ENCODE results near the gene CCDC159. TPM values are rescaled to one million over a fixed set of nuclear protein-coding genes. Genes with fewer than 3 reads are reported as not detected.
"Not testable (repeated sequence)": the region's sequence is repeated elsewhere in the genome, so short reads cannot be mapped to it uniquely, and the experiment has no call there.

CCDC159 gene, protein sequence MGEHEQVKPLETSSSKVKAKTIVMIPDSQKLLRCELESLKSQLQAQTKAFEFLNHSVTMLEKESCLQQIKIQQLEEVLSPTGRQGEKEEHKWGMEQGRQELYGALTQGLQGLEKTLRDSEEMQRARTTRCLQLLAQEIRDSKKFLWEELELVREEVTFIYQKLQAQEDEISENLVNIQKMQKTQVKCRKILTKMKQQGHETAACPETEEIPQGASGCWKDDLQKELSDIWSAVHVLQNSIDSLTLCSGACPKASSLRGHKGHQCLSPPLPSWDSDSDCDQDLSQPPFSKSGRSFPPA
- 4.2 TPM for polyA plus RNA-seq (2013, experiment 1 of 2)
- polyA plus RNA-seq (2013, experiment 2 of 2): 4.9 TPM

- WGBS: under 1% methylated on average over 47 of the region's 50 CpGs
- Histone ChIP-seq H3K27ac (ENCODE audit: low read depth, low read length) (no peak within 1 kb of the TSS), H3K36me3 (ENCODE audit: insufficient read depth, low read length) (0 out of 2 replicates have a peak, but pooled peaks cover 7% of the 10 kb centered on the region), H3K4me3 (ENCODE audit: low read length) (peak within 1 kb of the TSS; percentile 84), H3K27me3 (ENCODE audit: insufficient read depth, low read length) (no peaks in the 10 kb centered on the region), H3K9ac (ENCODE audit: low read depth, low read length) (peak within 1 kb of the TSS; percentile 71), H3K4me1 (ENCODE audit: insufficient read depth, low read length) (no peaks in the 10 kb centered on the region), H3K9me3 (ENCODE audit: insufficient read depth, low read depth, low read length) (no peaks in the 10 kb centered on the region)
Observed at GRCh38 chr19:11346104-11346940, at the start of gene CCDC159, which contains the start of gene TMEM205. CCDC159 (plus strand) TSS chr19:11346519; CDS start chr19:11346607, 88 bp downstream. TMEM205 (minus strand) TSS chr19:11346268; CDS start chr19:11345619, 649 bp downstream.

DNA sequence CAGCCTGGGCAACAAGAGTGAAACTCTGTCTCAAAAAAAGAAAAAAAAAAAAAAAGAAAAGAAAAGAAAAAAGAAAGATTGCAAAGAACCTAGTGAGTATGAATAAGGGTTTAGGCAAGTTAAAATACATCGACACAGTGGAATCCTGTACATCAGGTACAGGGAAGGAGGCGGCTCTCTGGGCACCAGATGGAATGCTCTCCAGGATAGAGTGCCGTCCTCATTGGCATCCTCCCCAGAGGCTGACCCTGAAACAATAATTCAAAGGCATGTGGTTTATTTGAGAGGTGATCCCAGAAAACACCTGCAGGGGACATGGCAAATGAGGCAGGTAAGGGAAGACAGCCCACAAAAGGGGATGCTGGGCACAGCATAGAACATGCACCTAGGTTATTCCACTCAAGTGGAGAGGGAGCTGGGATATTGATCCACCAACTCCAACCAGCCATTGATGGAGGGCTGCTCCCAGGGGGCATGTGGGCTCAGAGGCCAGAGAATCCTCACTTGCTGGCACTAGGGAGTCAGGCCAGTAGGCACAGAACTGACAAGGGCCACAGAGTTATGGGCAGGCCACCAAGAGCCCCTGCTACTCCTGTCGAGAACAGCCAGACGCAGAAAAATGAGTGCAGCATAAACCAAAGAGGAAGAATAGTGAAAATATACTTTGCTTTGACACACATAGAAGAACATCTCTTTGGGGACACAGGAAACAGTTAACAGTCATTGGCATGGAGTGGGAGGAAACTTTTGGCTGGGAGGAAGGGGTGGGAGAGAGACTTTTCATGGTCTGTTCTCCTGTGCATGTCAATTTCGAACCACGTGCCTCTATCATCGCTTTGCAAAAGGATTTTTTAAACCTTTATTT is 46.1 kb upstream of the CCDC159 start:
- Histone ChIP-seq H3K9me3 (ENCODE audit: insufficient read depth, low read depth, low read length) (no peaks in the 10 kb centered on the region), H3K4me3 (ENCODE audit: low read length) (no peak overlapping the region), H3K27ac (ENCODE audit: low read depth, low read length) (no peak overlapping the region), H3K4me1 (ENCODE audit: insufficient read depth, low read length) (no peaks in the 10 kb centered on the region), H3K27me3 (ENCODE audit: insufficient read depth, low read length) (no peaks in the 10 kb centered on the region), H3K9ac (ENCODE audit: low read depth, low read length) (no peak overlapping the region), H3K36me3 (ENCODE audit: insufficient read depth, low read length) (no peaks in the 10 kb centered on the region)
- 92% methylated on average over 8 of the region's 8 CpGs for WGBS

GRCh38 chr19:11300811-11301120 is 45.6 kb upstream of the CCDC159 start:
- no peaks in the 10 kb centered on the region for H3K9me3 ChIP-seq (ENCODE audit: insufficient read depth, low read depth, low read length)
- H3K27ac ChIP-seq (ENCODE audit: low read depth, low read length): no peak overlapping the region
- no peak overlapping the region for H3K9ac ChIP-seq (ENCODE audit: low read depth, low read length)
- no peaks in the 10 kb centered on the region for H3K4me1 ChIP-seq (ENCODE audit: insufficient read depth, low read length)
- no peak overlapping the region for H3K4me3 ChIP-seq (ENCODE audit: low read length)
- 85% methylated on average over 10 of the region's 11 CpGs for WGBS
- no peaks in the 10 kb centered on the region for H3K27me3 ChIP-seq (ENCODE audit: insufficient read depth, low read length)
- H3K36me3 ChIP-seq (ENCODE audit: insufficient read depth, low read length): no peaks in the 10 kb centered on the region

GRCh38 chr19:11304936-11305335 is 41.4 kb upstream of the CCDC159 start:
- H3K4me3 ChIP-seq (ENCODE audit: low read length): no peak overlapping the region
- no peak overlapping the region for H3K9ac ChIP-seq (ENCODE audit: low read depth, low read length)
- H3K9me3 ChIP-seq (ENCODE audit: insufficient read depth, low read depth, low read length): no peaks in the 10 kb centered on the region
- no peaks in the 10 kb centered on the region for H3K4me1 ChIP-seq (ENCODE audit: insufficient read depth, low read length)
- no peak overlapping the region for H3K27ac ChIP-seq (ENCODE audit: low read depth, low read length)
- no peaks in the 10 kb centered on the region for H3K27me3 ChIP-seq (ENCODE audit: insufficient read depth, low read length)
- 93% methylated on average over 5 of the region's 5 CpGs for WGBS
- H3K36me3 ChIP-seq (ENCODE audit: insufficient read depth, low read length): no peaks in the 10 kb centered on the region

DNA sequence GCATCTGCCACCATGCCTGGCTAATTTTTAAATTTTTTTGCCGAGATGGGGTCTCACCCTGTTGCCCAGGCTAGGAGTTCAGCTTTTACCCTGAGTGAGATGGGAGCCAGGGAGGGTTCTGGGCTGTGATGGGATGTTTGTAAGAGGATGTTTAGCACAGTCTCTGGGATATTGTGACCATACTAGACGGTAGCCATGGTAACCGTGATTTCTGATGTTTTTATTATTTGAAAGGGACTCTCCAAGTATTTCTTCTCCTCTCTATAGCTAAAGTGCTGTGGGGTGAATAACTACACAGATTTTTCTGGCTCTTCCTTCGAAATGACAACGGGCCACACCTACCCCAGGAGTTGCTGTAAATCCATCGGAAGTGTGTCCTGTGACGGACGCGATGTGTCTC is 40.0 kb upstream of the CCDC159 start:
- H3K4me3 ChIP-seq (ENCODE audit: low read length): no peak overlapping the region
- no peaks in the 10 kb centered on the region for H3K9me3 ChIP-seq (ENCODE audit: insufficient read depth, low read depth, low read length)
- H3K4me1 ChIP-seq (ENCODE audit: insufficient read depth, low read length): no peaks in the 10 kb centered on the region
- no peaks in the 10 kb centered on the region for H3K27me3 ChIP-seq (ENCODE audit: insufficient read depth, low read length)
- H3K27ac ChIP-seq (ENCODE audit: low read depth, low read length): no peak overlapping the region
- H3K9ac ChIP-seq (ENCODE audit: low read depth, low read length): no peak overlapping the region
- WGBS: 90% methylated on average over 9 of the region's 9 CpGs
- H3K36me3 ChIP-seq (ENCODE audit: insufficient read depth, low read length): no peaks in the 10 kb centered on the region

- not testable (repeated sequence) for H3K36me3 ChIP-seq (ENCODE audit: insufficient read depth, low read length); H3K9ac ChIP-seq (ENCODE audit: low read depth, low read length); H3K4me1 ChIP-seq (ENCODE audit: insufficient read depth, low read length); H3K27me3 ChIP-seq (ENCODE audit: insufficient read depth, low read length); H3K27ac ChIP-seq (ENCODE audit: low read depth, low read length); H3K9me3 ChIP-seq (ENCODE audit: insufficient read depth, low read depth, low read length); H3K4me3 ChIP-seq (ENCODE audit: low read length)
- WGBS: 95% methylated on average over 9 of the region's 9 CpGs
Observed at GRCh38 chr19:11320278-11320995, 25.9 kb upstream of the CCDC159 start.

DNA sequence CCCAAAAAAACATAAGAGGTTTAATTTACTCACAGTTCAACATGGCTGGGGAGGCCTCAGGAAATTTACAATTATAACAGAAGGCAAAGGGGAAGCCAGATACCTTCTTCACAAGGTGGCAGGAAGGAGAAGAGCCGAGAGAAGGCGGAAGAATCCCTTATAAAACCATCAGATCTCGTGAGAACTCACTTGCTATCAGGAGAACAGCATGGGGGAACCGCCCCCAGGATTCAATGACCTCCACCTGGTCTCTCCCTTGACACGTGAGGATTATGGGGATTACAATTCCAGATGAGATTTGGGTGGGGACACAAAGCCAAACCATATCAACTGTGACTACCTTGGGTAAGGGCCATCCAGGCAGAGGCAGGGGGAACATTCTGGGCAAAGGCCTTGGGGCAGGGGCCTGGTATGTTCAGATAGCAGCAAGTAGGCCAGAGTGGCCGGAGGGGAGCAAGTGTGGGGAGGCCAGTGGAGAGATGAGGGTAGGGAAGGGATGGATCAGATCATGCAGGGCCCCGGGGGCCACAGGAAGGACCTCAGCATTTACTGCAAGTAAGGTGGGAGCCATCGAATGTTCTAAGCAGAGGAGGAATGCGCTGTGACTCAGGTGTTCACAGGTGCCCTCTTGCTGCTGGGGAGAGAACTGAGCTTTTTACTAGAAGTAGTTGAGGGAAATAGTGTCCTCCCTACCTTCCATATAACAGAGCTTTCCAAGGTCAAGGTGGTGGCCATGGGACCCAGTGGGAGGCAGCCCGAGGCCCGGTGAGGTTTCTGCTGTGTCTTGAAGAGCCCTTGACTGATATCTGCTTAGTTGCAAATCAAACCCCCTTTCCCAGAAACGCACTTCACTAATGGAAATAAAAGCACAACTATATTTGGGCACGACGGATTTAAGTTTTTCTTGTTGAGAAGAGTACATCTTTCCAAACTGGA is 24.9 kb upstream of the CCDC159 start:
- Histone ChIP-seq H3K9ac (ENCODE audit: low read depth, low read length) (no peak overlapping the region), H3K4me3 (ENCODE audit: low read length) (no peak overlapping the region), H3K27ac (ENCODE audit: low read depth, low read length) (no peak overlapping the region), H3K27me3 (ENCODE audit: insufficient read depth, low read length) (no peaks in the 10 kb centered on the region), H3K36me3 (ENCODE audit: insufficient read depth, low read length) (peaks cover 3% of the 10 kb centered on the region; the same call in 1 of the 2 replicates), H3K4me1 (ENCODE audit: insufficient read depth, low read length) (no peaks in the 10 kb centered on the region), H3K9me3 (ENCODE audit: insufficient read depth, low read depth, low read length) (no peaks in the 10 kb centered on the region)
- WGBS: 86% methylated on average over 14 of the region's 14 CpGs

DNA sequence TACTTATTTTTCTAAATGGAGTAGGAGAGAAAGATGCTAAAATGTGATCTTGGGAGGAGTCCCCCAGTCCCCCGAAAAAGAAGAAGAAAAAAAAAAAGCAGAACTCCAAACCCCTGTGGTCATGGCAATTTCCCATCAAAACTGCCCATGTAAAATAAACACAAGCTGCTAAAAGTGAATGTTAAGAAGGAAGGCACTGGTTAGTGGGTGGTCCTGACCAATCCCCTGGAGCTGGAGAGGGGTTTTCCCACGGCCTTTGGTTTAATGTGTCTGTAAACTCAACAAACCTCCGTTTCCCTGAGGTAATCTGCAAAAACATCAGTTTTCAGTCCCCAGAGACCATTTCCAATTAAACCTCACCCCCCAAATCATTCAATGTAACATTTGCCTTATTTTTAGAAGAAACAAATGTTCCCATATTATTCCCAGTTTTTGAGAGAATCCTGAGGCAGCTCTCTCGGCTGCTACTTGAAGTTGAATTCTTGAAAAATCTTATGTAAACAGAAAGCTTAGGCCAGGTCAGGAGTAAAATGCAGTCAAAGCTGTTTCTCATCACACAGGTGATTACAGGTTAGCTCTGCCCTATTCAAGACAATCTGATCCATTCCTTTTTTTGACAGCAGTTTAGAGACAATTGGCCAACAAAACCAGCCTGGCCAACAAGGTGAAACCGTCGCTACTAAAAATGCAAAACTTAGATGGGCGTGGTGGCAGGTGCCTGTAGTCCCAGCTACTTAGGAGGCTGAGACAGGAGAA is 23.9 kb upstream of the CCDC159 start:
- no peak overlapping the region for H3K4me3 ChIP-seq (ENCODE audit: low read length)
- 60% methylated on average over 6 of the region's 7 CpGs for WGBS
- H3K9ac ChIP-seq (ENCODE audit: low read depth, low read length): no peak overlapping the region
- no peak overlapping the region for H3K27ac ChIP-seq (ENCODE audit: low read depth, low read length)
- no peaks in the 10 kb centered on the region for H3K27me3 ChIP-seq (ENCODE audit: insufficient read depth, low read length)
- H3K4me1 ChIP-seq (ENCODE audit: insufficient read depth, low read length): no peaks in the 10 kb centered on the region
- peaks cover 3% of the 10 kb centered on the region; the same call in 1 of the 2 replicates for H3K36me3 ChIP-seq (ENCODE audit: insufficient read depth, low read length)
- no peaks in the 10 kb centered on the region for H3K9me3 ChIP-seq (ENCODE audit: insufficient read depth, low read depth, low read length)

DNA sequence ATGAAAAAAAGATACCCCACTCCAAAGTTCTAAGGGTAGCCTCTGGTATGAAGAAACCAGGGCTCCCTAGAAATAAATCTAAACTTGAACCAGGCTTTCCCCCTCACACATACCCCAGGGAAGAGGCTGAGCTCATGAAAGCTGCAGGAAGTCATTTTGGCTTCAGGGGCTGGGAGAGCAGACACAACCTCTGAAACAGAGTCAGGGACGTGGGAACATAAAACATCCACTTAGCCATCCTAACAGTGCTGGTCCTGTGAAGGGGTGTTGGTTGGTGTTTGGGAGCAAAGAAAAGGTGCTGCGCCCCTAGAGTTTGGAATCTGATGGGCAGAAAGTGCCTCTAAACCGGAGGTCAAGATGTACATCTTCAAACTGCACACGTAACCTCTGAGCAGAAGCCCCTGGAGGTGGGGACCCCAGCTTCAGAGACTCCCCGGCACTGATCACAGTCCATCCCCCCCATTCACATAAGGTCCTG is 22.7 kb upstream of the CCDC159 start:
- WGBS: 88% methylated on average over 5 of the region's 5 CpGs
- Histone ChIP-seq H3K9ac (ENCODE audit: low read depth, low read length) (no peak overlapping the region), H3K36me3 (ENCODE audit: insufficient read depth, low read length) (peaks cover 4% of the 10 kb centered on the region; the same call in 1 of the 2 replicates), H3K9me3 (ENCODE audit: insufficient read depth, low read depth, low read length) (no peaks in the 10 kb centered on the region), H3K4me1 (ENCODE audit: insufficient read depth, low read length) (no peaks in the 10 kb centered on the region), H3K27ac (ENCODE audit: low read depth, low read length) (no peak overlapping the region), H3K4me3 (ENCODE audit: low read length) (no peak overlapping the region), H3K27me3 (ENCODE audit: insufficient read depth, low read length) (no peaks in the 10 kb centered on the region)
